ENCODE results near the gene LMAN2L. TPM values are rescaled to one million over a fixed set of nuclear protein-coding genes. Genes with fewer than 3 reads are reported as not detected.

The LMAN2L gene
- total RNA-seq, 1 experiment from 2014 or later: 17.6 TPM

GRCh38 chr2:96689431-96689991 is 50.4 kb downstream of the LMAN2L start:
- no peak overlapping the region for H2AFZ ChIP-seq (ENCODE audit: low read length)
- Mint-ChIP-seq H3K27ac (no peak overlapping the region), H3K4me1 (peaks cover 3 to 12% of the 10 kb centered on the region in 2 experiments; a peak in 3 of 4 replicates), H3K9me3 (no peaks in the 10 kb centered on the region; a peak in 1 of 5 replicates), H3K4me3 (no peak overlapping the region), H3K36me3 (ENCODE audit: insufficient read depth in 1 of 3, low read depth in 3 of 3) (no peaks in the 10 kb centered on the region), H3K27me3 (ENCODE audit: low read depth) (no peaks in the 10 kb centered on the region; the same call in 1 of the 2 replicates)
- no peak overlapping the region; the same call in 1 of the 2 replicates for H3K14ac ChIP-seq (ENCODE audit: insufficient read depth, low read length)
- H3T11ph ChIP-seq (ENCODE audit: low read length): no peak overlapping the region
- no peak overlapping the region for H3K27ac ChIP-seq (ENCODE audit: insufficient read length, low read depth, low read length)
- no peaks in the 10 kb centered on the region for H3K79me1 ChIP-seq (ENCODE audit: insufficient read depth, low read depth, low read length, poor library complexity, severe bottlenecking)
- no peak overlapping the region for H4K8ac ChIP-seq (replicated peaks; ENCODE audit: insufficient read length, low read depth, low read length)
- H3K23me2 ChIP-seq (ENCODE audit: insufficient read length, low read depth, low read length, poor library complexity, severe bottlenecking): no peaks in the 10 kb centered on the region
- no peak for TF ChIP-seq CTCF (conservative IDR thresholded peaks at IDR 0.05)
- no peak overlapping the region for H2BK12ac ChIP-seq (ENCODE audit: insufficient read length, low read depth, low read length)
- no peaks in the 10 kb centered on the region for H3K9me3 ChIP-seq (ENCODE audit: control insufficient read depth, low read depth, low read length)
- H2AK5ac ChIP-seq (ENCODE audit: insufficient read length, low read length): no peak overlapping the region
- no peak overlapping the region for H2BK5ac ChIP-seq (ENCODE audit: insufficient read length, low read length)
- no peak for DNase-seq
- no peaks in the 10 kb centered on the region for H3K27me3 ChIP-seq (ENCODE audit: insufficient read depth, low read length)
- no peak overlapping the region for H3K9ac ChIP-seq (ENCODE audit: extremely low read depth, insufficient read length, low read length)
- no peaks in the 10 kb centered on the region for H4K20me1 ChIP-seq (ENCODE audit: control insufficient read depth, insufficient read depth, insufficient read length)
- no peak overlapping the region for H3K18ac ChIP-seq (ENCODE audit: insufficient read length, low read depth, low read length)
- H3K4ac ChIP-seq (ENCODE audit: low read depth, low read length): no peak overlapping the region
- H4K5ac ChIP-seq (ENCODE audit: insufficient read length, low read depth, low read length): no peak overlapping the region
- H2BK120ac ChIP-seq (ENCODE audit: low read depth, low read length, poor library complexity, severe bottlenecking): no peak overlapping the region
- no peak overlapping the region for H4K91ac ChIP-seq (ENCODE audit: insufficient read length, low read depth, low read length)
- no peak overlapping the region for H3K56ac ChIP-seq (ENCODE audit: insufficient read length, low read depth, low read length)
- WGBS (ENCODE audit: extremely low coverage, insufficient read length, low lambda C conversion rate): no CpG with 5 or more reads among the region's 14 CpGs
- H3K4me2 ChIP-seq (ENCODE audit: insufficient read depth, insufficient read length, low read length): no peak overlapping the region
- H2BK20ac ChIP-seq (ENCODE audit: low read depth, low read length, poor library complexity, severe bottlenecking): no peak overlapping the region
- H3K23ac ChIP-seq (ENCODE audit: insufficient read length, low read depth, low read length): no peak overlapping the region
- no peak overlapping the region for H2BK15ac ChIP-seq (ENCODE audit: low read depth, low read length)
- H3K4me1 ChIP-seq (ENCODE audit: insufficient read depth, low read length): no peaks in the 10 kb centered on the region
- no peaks in the 10 kb centered on the region for H3K79me2 ChIP-seq (ENCODE audit: insufficient read depth, low read length)

Measured in H9 (cell line).